GM12878 (cell line): ENCODE measurements around the gene ITPRIPL2. TPM values are rescaled to one million over a fixed set of nuclear protein-coding genes. Genes with fewer than 3 reads are reported as not detected.

Experiments
- CHD4 ChIP-seq: fragments of 200-600 bp; sonication (generic); IDR thresholded peaks from 2 replicates; pipeline ENCODE4 v1.6.1; 2016; ENCODE audit warnings: mild to moderate bottlenecking
- CREB1 ChIP-seq: IDR thresholded peaks from 2 replicates; pipeline ENCODE4 v1.6.1; 2012; ENCODE audit warnings: low read depth, mild to moderate bottlenecking, inconsistent platforms
- HDAC2 ChIP-seq: fragments of 200-600 bp; sonication (generic); IDR thresholded peaks from 2 replicates; pipeline ENCODE4 v1.6.1; 2017
- IKZF2 ChIP-seq, 2 experiments: fragments of 450-650 bp; IDR thresholded peaks; 2 replicates each; pipeline ENCODE4 v1.6.1; 2017; ENCODE audit warnings: mild to moderate bottlenecking in 2 of 2, moderate library complexity in 2 of 2
- KLF5 ChIP-seq: fragments of 450-650 bp; IDR thresholded peaks from 2 replicates; pipeline ENCODE4 v1.6.1; 2014; ENCODE audit warnings: mild to moderate bottlenecking; ENCODE audit not compliant: partially characterized antibody
- MXI1 ChIP-seq: fragments of 150-350 bp; IDR thresholded peaks from 2 replicates; pipeline ENCODE4 v1.6.1; 2011; ENCODE audit warnings: low read depth, mild to moderate bottlenecking, inconsistent platforms, low read length, improper control_type of control experiment
- NFXL1 ChIP-seq: fragments of 450-650 bp; IDR thresholded peaks from 2 replicates; pipeline ENCODE4 v1.6.1; 2017; ENCODE audit warnings: antibody characterized with exemption, mild to moderate bottlenecking, borderline replicate concordance
- NR2C1 ChIP-seq: fragments of 450-650 bp; IDR thresholded peaks from 2 replicates; pipeline ENCODE4 v1.6.1; 2017; ENCODE audit warnings: antibody characterized with exemption, mild to moderate bottlenecking, moderate library complexity
- NR2F1 ChIP-seq: fragments of 450-650 bp; conservative IDR thresholded peaks from 2 replicates; pipeline ENCODE4 v1.6.1; 2017; ENCODE audit warnings: mild to moderate bottlenecking
- POLR2A ChIP-seq: IDR thresholded peaks from 2 replicates; pipeline ENCODE4 v1.6.1; 2011; ENCODE audit warnings: low read depth, mild to moderate bottlenecking, low read length
- RAD21 ChIP-seq: IDR thresholded peaks from 2 replicates; pipeline ENCODE4 v1.6.1; 2011; ENCODE audit warnings: mild to moderate bottlenecking, low read depth, low read length, moderate library complexity; ENCODE audit not compliant: insufficient read depth
- RAD51 ChIP-seq: fragments of 450-650 bp; IDR thresholded peaks from 2 replicates; pipeline ENCODE4 v1.6.1; 2016; ENCODE audit warnings: moderate library complexity, mild to moderate bottlenecking, inconsistent platforms
- RELA ChIP-seq: fragments of 450-650 bp; IDR thresholded peaks from 2 replicates; pipeline ENCODE4 v1.8.0; 2014; ENCODE audit warnings: borderline replicate concordance; ENCODE audit not compliant: partially characterized antibody
- SIX5 ChIP-seq: IDR thresholded peaks from 2 replicates; pipeline ENCODE4 v1.6.1; 2011; ENCODE audit warnings: mild to moderate bottlenecking, low read depth, low read length, moderate library complexity; ENCODE audit not compliant: severe bottlenecking
- SMAD1 ChIP-seq: fragments of 450-650 bp; IDR thresholded peaks from 2 replicates; pipeline ENCODE4 v1.6.1; 2018; ENCODE audit warnings: mild to moderate bottlenecking, low read depth; ENCODE audit not compliant: partially characterized antibody
- SRF ChIP-seq, 2 experiments: IDR thresholded peaks; 2 replicates each; pipeline ENCODE4 v1.6.1; 2011; ENCODE audit warnings: low read depth in 2 of 2, low read length in 2 of 2, mild to moderate bottlenecking in 1 of 2, moderate library complexity in 1 of 2
- TARDBP ChIP-seq: IDR thresholded peaks from 2 replicates; pipeline ENCODE4 v1.6.1; 2016; ENCODE audit warnings: borderline replicate concordance
- YBX1 ChIP-seq: fragments of 450-650 bp; IDR thresholded peaks from 2 replicates; pipeline ENCODE4 v1.6.1; 2016; ENCODE audit warnings: antibody characterized with exemption
- ZNF217 ChIP-seq: fragments of 450-650 bp; IDR thresholded peaks from 2 replicates; pipeline ENCODE4 v1.6.1; 2017; ENCODE audit warnings: antibody characterized with exemption, mild to moderate bottlenecking
- polyA plus RNA-seq, 11 experiments: library from polyadenylated mRNA; depleted of rRNA in 4 of 11; unstranded in 6 of 11; stranded (reverse) in 5 of 11; fragments of >200 nt; fragmentation: Nextera tagmentation in 4 of 11; fragmentation: Illumina TruSeq in 1 of 11; extraction: Ambion mirVana in 4 of 11; extraction: Trizol in 1 of 11; gene quantifications; 1 replicate in 1 of 11; 2 replicates in 10 of 11; pipeline versions ENCODE4 v1.2.1 to v1.2.3, GENCODE V29; 2011 to 2016; ENCODE audit warnings: inconsistent platforms in 2 of 11, missing spikeins in 2 of 11, low read depth in 1 of 11
- total RNA-seq, 4 experiments: library from RNA; depleted of rRNA in 3 of 4; stranded (reverse); fragments of >200 nt in 3 of 4; fragmentation: Illumina TruSeq in 1 of 4; extraction: Trizol in 1 of 4; gene quantifications; 2 replicates each; pipeline versions ENCODE4 v1.2.1 to v1.2.3, GENCODE V29; 2013 to 2021
- TF ChIP-seq, protein P1 (sequence below): IDR thresholded peaks from 2 replicates; pipeline ENCODE4 v1.6.1; 2011; ENCODE audit warnings: borderline replicate concordance, low read depth, mild to moderate bottlenecking, moderate library complexity, low read length; ENCODE audit not compliant: insufficient read depth, poor library complexity, severe bottlenecking
- TF ChIP-seq, protein P2 (sequence below): fragments of 450-650 bp; IDR thresholded peaks from 2 replicates; pipeline ENCODE4 v1.6.1; 2017; ENCODE audit warnings: mild to moderate bottlenecking, low read depth, inconsistent platforms; ENCODE audit not compliant: poor library complexity, severe bottlenecking
- TF ChIP-seq, protein P3 (sequence below): fragments of 450-650 bp; IDR thresholded peaks from 2 replicates; pipeline ENCODE4 v1.6.1; 2016; ENCODE audit warnings: mild to moderate bottlenecking
- TF ChIP-seq, protein P4 (sequence below): fragments of 450-650 bp; IDR thresholded peaks from 2 replicates; pipeline ENCODE4 v1.6.1; 2016; ENCODE audit warnings: mild to moderate bottlenecking

Gene ITPRIPL2
- total and polyA plus RNA-seq, 10 of the 15 experiments (the other 5 are each of a cell fraction or from before 2014, with no cell fraction given), result 0.48 to 14.3 (median 3.5) TPM

DNA sequence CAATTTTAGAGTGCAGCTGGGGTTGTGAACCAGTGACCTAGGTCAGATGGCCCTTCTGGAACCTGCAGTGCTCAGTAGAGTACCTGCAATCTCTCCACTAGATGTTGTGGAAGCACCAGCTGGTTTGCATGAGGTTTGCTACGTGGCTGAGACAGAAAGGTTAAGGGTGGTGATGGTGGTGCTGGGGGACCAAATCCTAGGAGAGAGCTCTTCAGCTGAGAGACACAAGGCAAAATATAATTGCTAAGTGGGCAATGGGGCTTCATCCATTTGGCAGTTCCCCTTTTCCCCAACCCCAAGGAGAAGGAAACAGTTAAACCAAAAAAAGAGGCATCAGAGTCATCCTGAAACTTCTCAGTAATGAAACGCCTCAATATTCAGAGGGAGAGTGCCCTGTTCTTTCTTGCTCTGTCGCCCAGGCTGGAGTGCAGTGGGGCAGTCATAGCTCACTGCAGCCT, 13.9 kb downstream of the ITPRIPL2 start (continued):
- TF ChIP-seq, protein P1, sequence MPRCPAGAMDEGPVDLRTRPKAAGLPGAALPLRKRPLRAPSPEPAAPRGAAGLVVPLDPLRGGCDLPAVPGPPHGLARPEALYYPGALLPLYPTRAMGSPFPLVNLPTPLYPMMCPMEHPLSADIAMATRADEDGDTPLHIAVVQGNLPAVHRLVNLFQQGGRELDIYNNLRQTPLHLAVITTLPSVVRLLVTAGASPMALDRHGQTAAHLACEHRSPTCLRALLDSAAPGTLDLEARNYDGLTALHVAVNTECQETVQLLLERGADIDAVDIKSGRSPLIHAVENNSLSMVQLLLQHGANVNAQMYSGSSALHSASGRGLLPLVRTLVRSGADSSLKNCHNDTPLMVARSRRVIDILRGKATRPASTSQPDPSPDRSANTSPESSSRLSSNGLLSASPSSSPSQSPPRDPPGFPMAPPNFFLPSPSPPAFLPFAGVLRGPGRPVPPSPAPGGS, result no peak
- TF ChIP-seq SRF (IDR thresholded peaks at IDR 0.05; ENCODE audit: low read depth in 2 of 2, low read length in 2 of 2) (no peak), CREB1 (0 out of 2 replicates have a peak, but pooled peaks have one; percentile 14), MXI1 (no peak), NR2C1 (no peak), CHD4 (no peak; the same call in 1 of the 2 replicates), KLF5 (no peak), POLR2A (no peak), NFXL1 (no peak), IKZF2 (IDR thresholded peaks at IDR 0.05) (peak; percentile 92 to 93), RAD51 (no peak), YBX1 (no peak), RELA (no peak), HDAC2 (no peak), SIX5 (no peak), ZNF217 (no peak), TARDBP (no peak), NR2F1 (peak; percentile 57; the same call in 1 of the 2 replicates), SMAD1 (no peak), RAD21 (no peak)
- TF ChIP-seq, protein P2, sequence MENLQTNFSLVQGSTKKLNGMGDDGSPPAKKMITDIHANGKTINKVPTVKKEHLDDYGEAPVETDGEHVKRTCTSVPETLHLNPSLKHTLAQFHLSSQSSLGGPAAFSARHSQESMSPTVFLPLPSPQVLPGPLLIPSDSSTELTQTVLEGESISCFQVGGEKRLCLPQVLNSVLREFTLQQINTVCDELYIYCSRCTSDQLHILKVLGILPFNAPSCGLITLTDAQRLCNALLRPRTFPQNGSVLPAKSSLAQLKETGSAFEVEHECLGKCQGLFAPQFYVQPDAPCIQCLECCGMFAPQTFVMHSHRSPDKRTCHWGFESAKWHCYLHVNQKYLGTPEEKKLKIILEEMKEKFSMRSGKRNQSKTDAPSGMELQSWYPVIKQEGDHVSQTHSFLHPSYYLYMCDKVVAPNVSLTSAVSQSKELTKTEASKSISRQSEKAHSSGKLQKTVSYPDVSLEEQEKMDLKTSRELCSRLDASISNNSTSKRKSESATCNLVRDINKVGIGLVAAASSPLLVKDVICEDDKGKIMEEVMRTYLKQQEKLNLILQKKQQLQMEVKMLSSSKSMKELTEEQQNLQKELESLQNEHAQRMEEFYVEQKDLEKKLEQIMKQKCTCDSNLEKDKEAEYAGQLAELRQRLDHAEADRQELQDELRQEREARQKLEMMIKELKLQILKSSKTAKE, result peak; percentile 42
- TF ChIP-seq, protein P3, sequence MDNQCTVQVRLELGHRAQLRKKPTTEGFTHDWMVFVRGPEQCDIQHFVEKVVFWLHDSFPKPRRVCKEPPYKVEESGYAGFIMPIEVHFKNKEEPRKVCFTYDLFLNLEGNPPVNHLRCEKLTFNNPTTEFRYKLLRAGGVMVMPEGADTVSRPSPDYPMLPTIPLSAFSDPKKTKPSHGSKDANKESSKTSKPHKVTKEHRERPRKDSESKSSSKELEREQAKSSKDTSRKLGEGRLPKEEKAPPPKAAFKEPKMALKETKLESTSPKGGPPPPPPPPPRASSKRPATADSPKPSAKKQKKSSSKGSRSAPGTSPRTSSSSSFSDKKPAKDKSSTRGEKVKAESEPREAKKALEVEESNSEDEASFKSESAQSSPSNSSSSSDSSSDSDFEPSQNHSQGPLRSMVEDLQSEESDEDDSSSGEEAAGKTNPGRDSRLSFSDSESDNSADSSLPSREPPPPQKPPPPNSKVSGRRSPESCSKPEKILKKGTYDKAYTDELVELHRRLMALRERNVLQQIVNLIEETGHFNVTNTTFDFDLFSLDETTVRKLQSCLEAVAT, result no peak
- TF ChIP-seq, protein P4, sequence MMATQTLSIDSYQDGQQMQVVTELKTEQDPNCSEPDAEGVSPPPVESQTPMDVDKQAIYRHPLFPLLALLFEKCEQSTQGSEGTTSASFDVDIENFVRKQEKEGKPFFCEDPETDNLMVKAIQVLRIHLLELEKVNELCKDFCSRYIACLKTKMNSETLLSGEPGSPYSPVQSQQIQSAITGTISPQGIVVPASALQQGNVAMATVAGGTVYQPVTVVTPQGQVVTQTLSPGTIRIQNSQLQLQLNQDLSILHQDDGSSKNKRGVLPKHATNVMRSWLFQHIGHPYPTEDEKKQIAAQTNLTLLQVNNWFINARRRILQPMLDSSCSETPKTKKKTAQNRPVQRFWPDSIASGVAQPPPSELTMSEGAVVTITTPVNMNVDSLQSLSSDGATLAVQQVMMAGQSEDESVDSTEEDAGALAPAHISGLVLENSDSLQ, result no peak
